ENCODE measurements around the gene IPPK. TPM values are rescaled to one million over a fixed set of nuclear protein-coding genes. Genes with fewer than 3 reads are reported as not detected.
"Not testable (repeated sequence)": the region's sequence is repeated elsewhere in the genome, so short reads cannot be mapped to it uniquely, and the experiment has no call there.

The IPPK gene
- total RNA-seq, 8 experiments from 2014 or later, result 5.5 to 22.3 (median 9.6) TPM

- in situ Hi-C loops (cut with MboI; ENCODE audit: low pct_unique_long_range_greater_than_20kb in 2 of 9, low sequenced_read_pairs in 9 of 9, unreplicated experiment in 9 of 9), result no loop called here
- H3K4me1 ChIP-seq (replicated peaks in 1 of 2), result no peaks in the 10 kb centered on the region
- no peak overlapping the region for H3K4me3 ChIP-seq
- WGBS, 10 experiments, result 50 to 100% (median 83%) methylated on average over 1 of the region's 1 CpG; no CpG with 5 or more reads in 3 of the 10 experiments
- ATAC-seq (replicated peaks in 6 of 8), result peak in 2 of 8 experiments; percentile 25 to 49
- H3K27ac ChIP-seq, result no peak overlapping the region
Measured at GRCh38 chr9:92576175-92576574, 93.8 kb downstream of the IPPK start.

- H3K4me1 ChIP-seq (replicated peaks in 1 of 2); H3K4me3 ChIP-seq; in situ Hi-C loops (cut with MboI; ENCODE audit: low pct_unique_long_range_greater_than_20kb in 2 of 9, low sequenced_read_pairs in 9 of 9, unreplicated experiment in 9 of 9); ATAC-seq (replicated peaks in 6 of 8); H3K27ac ChIP-seq: not testable (repeated sequence)
- WGBS, 10 experiments, result 80 to 100% (median 91%) methylated on average over 1 to 9 of the region's 14 CpGs; no CpG with 5 or more reads in 5 of the 10 experiments
Measured at GRCh38 chr9:92573612-92574011, 96.3 kb downstream of the IPPK start.

- H3K4me1 ChIP-seq (replicated peaks in 1 of 2); H3K27ac ChIP-seq; in situ Hi-C loops (cut with MboI; ENCODE audit: low pct_unique_long_range_greater_than_20kb in 2 of 9, low sequenced_read_pairs in 9 of 9, unreplicated experiment in 9 of 9); H3K4me3 ChIP-seq; ATAC-seq (replicated peaks in 6 of 8): not testable (repeated sequence)
- WGBS, 10 experiments, result 80 to 100% (median 87%) methylated on average over 1 to 2 of the region's 2 CpGs; no CpG with 5 or more reads in 6 of the 10 experiments
Measured at GRCh38 chr9:92571871-92572270, 98.1 kb downstream of the IPPK start.

GRCh38 chr9:92564982-92565381 is 104.9 kb downstream of the IPPK start:
- 20 to 100% (median 85%) methylated on average over 1 to 2 of the region's 2 CpGs; no CpG with 5 or more reads in 2 of the 10 experiments for WGBS, 10 experiments
- H3K4me1 ChIP-seq (replicated peaks in 1 of 2), result no peaks in the 10 kb centered on the region
- no peak for ATAC-seq (replicated peaks in 6 of 8)
- no peak overlapping the region for H3K27ac ChIP-seq
- no peak overlapping the region for H3K4me3 ChIP-seq
- in situ Hi-C loops (cut with MboI; ENCODE audit: low pct_unique_long_range_greater_than_20kb in 2 of 9, low sequenced_read_pairs in 9 of 9, unreplicated experiment in 9 of 9), result no loop called here

GRCh38 chr9:92564504-92564903 is 105.4 kb downstream of the IPPK start:
- no peak overlapping the region for H3K4me3 ChIP-seq
- in situ Hi-C loops (cut with MboI; ENCODE audit: low pct_unique_long_range_greater_than_20kb in 2 of 9, low sequenced_read_pairs in 9 of 9, unreplicated experiment in 9 of 9), result no loop called here
- no peak for ATAC-seq (replicated peaks in 6 of 8)
- no peak overlapping the region for H3K27ac ChIP-seq
- H3K4me1 ChIP-seq (replicated peaks in 1 of 2), result no peaks in the 10 kb centered on the region

Other genes starting within 250 kb of the IPPK start
- 10 to 100 TPM in 2 of 8 experiments, 1 to 10 TPM in 2, under 1 TPM in 4; 0.08 to 16.3 (median 4.2) TPM for gene OMD, start 245.7 kb downstream of the IPPK start, total RNA-seq
- 100 to 1,000 TPM in 1 of 8 experiments, 10 to 100 TPM in 3, under 1 TPM in 3, not detected in 1; 0.11 to 312 (median 25.0) TPM for gene ASPN, start 187.6 kb downstream of the IPPK start, total RNA-seq
- 10 to 100 TPM in 3 of 8 experiments, 1 to 10 TPM in 1, under 1 TPM in 4; 0.16 to 20.3 (median 4.3) TPM for gene ECM2, start 134.1 kb downstream of the IPPK start, total RNA-seq
- gene BICD2, start 94.7 kb upstream of the IPPK start, total RNA-seq, result 10 to 100 TPM; 17.3 to 89.4 (median 23.7) TPM
- 10 to 100 TPM; 10.7 to 22.2 (median 17.5) TPM for gene ZNF484, start 207.9 kb upstream of the IPPK start, total RNA-seq

Data from motor neuron (in vitro differentiated cells).